Bronchial epithelial cell (primary cell): ENCODE data around the gene SUGT1. TPM values are rescaled to one million over a fixed set of nuclear protein-coding genes. Genes with fewer than 3 reads are reported as not detected.

ENCODE experiments used
- DNase-seq: peaks from one replicate; pipeline ENCODE4 v3.0.0-alpha.2; 2010; ENCODE audit warnings: low read depth
- FAIRE-seq: peaks from 2 replicates; lab custom pipeline; 2011; peaks lifted over from hg19 to GRCh38; lab: Jason Lieb, UNC
- H3K27me3 ChIP-seq: 2 replicates; pipeline ENCODE4 v1.5.1; 2011; ENCODE audit warnings: low read length; ENCODE audit not compliant: control insufficient read depth, insufficient read depth
- H3K36me3 ChIP-seq: 2 replicates; pipeline ENCODE4 v1.5.1; 2011; ENCODE audit warnings: low read length; ENCODE audit not compliant: control insufficient read depth, insufficient read depth
- H3K4me3 ChIP-seq: 2 replicates; pipeline ENCODE4 v1.5.1; 2011; ENCODE audit warnings: mild to moderate bottlenecking, low read depth, low read length, control low read depth
- total RNA-seq: library from RNA; depleted of rRNA; stranded (reverse); fragments of >200 nt; gene quantifications from 2 replicates; pipeline ENCODE4 v1.2.1, GENCODE V29; 2014
- TF ChIP-seq, protein P1 (sequence below): IDR thresholded peaks from 2 replicates; pipeline ENCODE4 v1.5.1; 2011; ENCODE audit warnings: mild to moderate bottlenecking, moderate library complexity, low read length, control low read depth, inconsistent platforms; ENCODE audit not compliant: insufficient read depth, severe bottlenecking

SUGT1 gene
- total RNA-seq, 1 donor from 2014 or later, result 25.8 TPM

GRCh38 chr13:52723181-52723580 lies 70.5 kb downstream of the SUGT1 start:
- TF ChIP-seq, protein P1, sequence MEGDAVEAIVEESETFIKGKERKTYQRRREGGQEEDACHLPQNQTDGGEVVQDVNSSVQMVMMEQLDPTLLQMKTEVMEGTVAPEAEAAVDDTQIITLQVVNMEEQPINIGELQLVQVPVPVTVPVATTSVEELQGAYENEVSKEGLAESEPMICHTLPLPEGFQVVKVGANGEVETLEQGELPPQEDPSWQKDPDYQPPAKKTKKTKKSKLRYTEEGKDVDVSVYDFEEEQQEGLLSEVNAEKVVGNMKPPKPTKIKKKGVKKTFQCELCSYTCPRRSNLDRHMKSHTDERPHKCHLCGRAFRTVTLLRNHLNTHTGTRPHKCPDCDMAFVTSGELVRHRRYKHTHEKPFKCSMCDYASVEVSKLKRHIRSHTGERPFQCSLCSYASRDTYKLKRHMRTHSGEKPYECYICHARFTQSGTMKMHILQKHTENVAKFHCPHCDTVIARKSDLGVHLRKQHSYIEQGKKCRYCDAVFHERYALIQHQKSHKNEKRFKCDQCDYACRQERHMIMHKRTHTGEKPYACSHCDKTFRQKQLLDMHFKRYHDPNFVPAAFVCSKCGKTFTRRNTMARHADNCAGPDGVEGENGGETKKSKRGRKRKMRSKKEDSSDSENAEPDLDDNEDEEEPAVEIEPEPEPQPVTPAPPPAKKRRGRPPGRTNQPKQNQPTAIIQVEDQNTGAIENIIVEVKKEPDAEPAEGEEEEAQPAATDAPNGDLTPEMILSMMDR, result no peak
- Histone ChIP-seq H3K36me3 (no peaks in the 10 kb centered on the region), H3K27me3 (no peaks in the 10 kb centered on the region), H3K4me3 (no peak overlapping the region)
- FAIRE-seq, result no peak
- DNase-seq, result no peak

- FAIRE-seq, result no peak
- H3K27me3 ChIP-seq, result no peaks in the 10 kb centered on the region
- no peak overlapping the region for H3K4me3 ChIP-seq
These were observed 72.7 kb downstream of the SUGT1 start for GRCh38 chr13:52725302-52725701.

GRCh38 chr13:52726258-52726657 lies 73.6 kb downstream of the SUGT1 start:
- DNase-seq (no peak), FAIRE-seq (no peak)
- H3K36me3 ChIP-seq, result no peaks in the 10 kb centered on the region
- TF ChIP-seq, protein P1, result no peak
- H3K4me3 ChIP-seq, result no peak overlapping the region
- no peaks in the 10 kb centered on the region for H3K27me3 ChIP-seq

More at GRCh38 chr13:52725302-52725701, 72.7 kb downstream of the SUGT1 start:
- no peaks in the 10 kb centered on the region for H3K36me3 ChIP-seq
- DNase-seq, result no peak
- TF ChIP-seq, protein P1, result no peak

GRCh38 chr13:52734075-52734623 lies 81.5 kb downstream of the SUGT1 start:
- Histone ChIP-seq H3K36me3 (no peaks in the 10 kb centered on the region), H3K4me3 (no peak overlapping the region), H3K27me3 (peaks cover 6% of the 10 kb centered on the region)
- FAIRE-seq (peak; percentile 28), DNase-seq (no peak)
- TF ChIP-seq, protein P1, result no peak

DNA sequence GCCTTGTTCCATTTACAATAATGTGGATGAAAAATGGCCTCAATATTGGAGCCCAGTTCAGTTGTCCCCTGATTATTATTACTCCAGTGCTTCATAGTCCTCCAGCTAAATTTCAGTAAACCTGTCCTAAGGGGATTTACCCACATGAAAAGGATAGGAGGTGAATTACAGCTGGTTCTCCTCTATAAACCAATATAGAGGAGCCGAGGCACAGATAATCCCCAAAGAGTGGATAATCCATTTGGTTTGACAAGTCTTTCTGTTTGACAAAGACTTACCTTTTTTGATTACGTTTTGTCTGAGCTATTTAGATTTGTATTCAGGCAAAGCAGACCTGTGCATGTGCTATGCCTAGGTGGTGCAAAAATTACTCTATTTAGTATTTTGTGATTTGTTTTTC lies 84.3 kb downstream of the SUGT1 start:
- H3K27me3 ChIP-seq, result peaks cover 18% of the 10 kb centered on the region
- H3K4me3 ChIP-seq, result no peak overlapping the region
- no peaks in the 10 kb centered on the region for H3K36me3 ChIP-seq
- FAIRE-seq, result no peak
- no peak for DNase-seq
- TF ChIP-seq, protein P1, result no peak

GRCh38 chr13:52737451-52737850 lies 84.8 kb downstream of the SUGT1 start:
- no peak for FAIRE-seq
- DNase-seq, result no peak
- TF ChIP-seq, protein P1, result no peak
- Histone ChIP-seq H3K4me3 (no peak overlapping the region), H3K27me3 (peaks cover 18% of the 10 kb centered on the region), H3K36me3 (no peaks in the 10 kb centered on the region)
